Mononuclear cell (primary cell): Measurements from ENCODE around the gene PSMA7. TPM values are rescaled to one million over a fixed set of nuclear protein-coding genes. Genes with fewer than 3 reads are reported as not detected.
"Not testable (repeated sequence)": the region's sequence is repeated elsewhere in the genome, so short reads cannot be mapped to it uniquely, and the experiment has no call there.

Source experiments
- H3K27me3 ChIP-seq: 2 replicates; pipeline ENCODE4 v1.6.0; 2011; ENCODE audit warnings: low read length, control low read depth; ENCODE audit not compliant: insufficient read depth
- H3K4me1 ChIP-seq: 2 replicates; pipeline ENCODE4 v1.5.1; 2011; ENCODE audit warnings: mild to moderate bottlenecking, low read length, control low read depth; ENCODE audit not compliant: insufficient read depth
- H3K4me3 ChIP-seq: 2 replicates; pipeline ENCODE4 v1.5.1; 2011; ENCODE audit warnings: mild to moderate bottlenecking, low read length, moderate library complexity
- H3K9me3 ChIP-seq: 2 replicates; pipeline ENCODE4 v1.5.1; 2011; ENCODE audit warnings: low read depth, mild to moderate bottlenecking, control low read depth, low read length
- total RNA-seq: library from RNA; depleted of rRNA; stranded (reverse); fragments of >200 nt; gene quantifications from one replicate; pipeline ENCODE4 v1.2.3, GENCODE V29; 2012

The PSMA7 gene
- total RNA-seq, 1 donor = 118 TPM

DNA sequence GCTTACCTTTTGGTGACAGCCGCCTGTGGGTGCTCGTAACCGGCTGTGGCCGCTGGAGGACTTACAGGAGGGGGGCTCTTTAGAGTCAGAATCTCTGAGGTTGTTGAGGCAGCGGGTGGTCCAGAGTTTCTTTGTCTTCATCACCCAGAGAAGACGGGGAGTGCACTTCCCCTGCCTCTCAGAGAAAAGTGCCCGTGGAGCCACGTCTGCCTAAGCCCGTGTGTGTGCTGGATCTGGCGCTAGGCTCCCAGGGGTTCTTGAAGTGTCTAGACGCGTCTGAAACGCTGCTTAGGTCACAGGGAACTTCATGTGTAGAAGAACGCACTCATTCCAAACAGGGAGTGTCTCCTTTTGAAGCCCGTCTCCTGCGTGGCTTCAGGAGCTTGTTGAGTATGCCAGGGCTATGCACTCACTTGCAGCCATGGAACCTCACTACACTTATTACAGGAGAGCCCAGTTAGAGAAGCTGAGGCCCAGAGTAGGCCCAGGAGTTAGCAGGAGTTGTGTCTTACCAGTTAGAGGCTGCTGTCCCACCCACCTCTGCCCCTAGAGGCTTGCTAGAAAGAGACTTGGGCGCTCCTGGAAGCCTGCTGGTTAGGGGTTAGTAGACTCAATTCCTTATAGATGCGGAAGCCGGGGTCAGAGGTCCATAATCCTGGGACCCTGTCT, 19.6 kb downstream of the PSMA7 start:
- peaks cover 22% of the 10 kb centered on the region for H3K4me1 ChIP-seq
- H3K4me3 ChIP-seq = peak overlapping the region; percentile 73
- H3K9me3 ChIP-seq = no peaks in the 10 kb centered on the region
- no peaks in the 10 kb centered on the region for H3K27me3 ChIP-seq

DNA sequence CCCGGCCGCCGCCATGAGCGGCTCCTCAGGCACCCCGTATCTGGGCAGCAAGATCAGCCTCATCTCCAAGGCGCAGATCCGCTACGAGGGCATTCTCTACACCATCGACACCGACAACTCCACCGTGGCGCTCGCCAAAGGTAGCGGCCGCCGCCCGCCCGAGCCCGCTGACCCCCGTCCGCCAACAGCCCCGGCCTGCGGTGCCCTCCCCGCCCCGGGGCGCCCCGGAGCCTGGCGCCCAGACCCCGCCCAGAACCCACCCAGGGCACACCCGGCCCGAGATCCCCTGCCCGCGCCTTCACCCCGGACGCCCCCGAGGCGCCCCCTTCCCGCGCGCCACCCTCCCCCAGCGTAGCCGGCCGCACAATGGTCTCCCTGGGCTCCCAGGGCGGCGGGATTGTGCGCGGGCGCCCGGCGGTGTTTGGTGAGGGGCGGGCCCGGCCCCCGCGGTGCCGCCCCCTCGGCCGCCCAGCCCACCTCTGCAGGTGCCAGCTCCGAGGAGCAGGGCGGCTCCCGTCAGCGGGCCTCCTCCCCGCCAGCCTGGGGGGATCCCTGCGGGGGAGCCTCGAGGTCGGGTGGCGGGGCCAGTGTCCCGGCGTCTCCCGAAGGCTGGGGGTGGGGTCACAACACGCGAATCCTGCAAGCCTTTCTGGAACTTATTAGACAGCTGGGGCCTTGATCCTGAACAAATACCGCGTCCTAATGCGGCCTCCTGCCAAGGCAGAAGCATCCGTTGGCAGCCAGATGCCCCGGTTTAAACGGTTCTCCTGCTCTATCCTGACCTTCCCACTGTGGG, 20.3 kb downstream of the PSMA7 start:
- H3K4me3 ChIP-seq = peak overlapping the region; percentile 73

DNA sequence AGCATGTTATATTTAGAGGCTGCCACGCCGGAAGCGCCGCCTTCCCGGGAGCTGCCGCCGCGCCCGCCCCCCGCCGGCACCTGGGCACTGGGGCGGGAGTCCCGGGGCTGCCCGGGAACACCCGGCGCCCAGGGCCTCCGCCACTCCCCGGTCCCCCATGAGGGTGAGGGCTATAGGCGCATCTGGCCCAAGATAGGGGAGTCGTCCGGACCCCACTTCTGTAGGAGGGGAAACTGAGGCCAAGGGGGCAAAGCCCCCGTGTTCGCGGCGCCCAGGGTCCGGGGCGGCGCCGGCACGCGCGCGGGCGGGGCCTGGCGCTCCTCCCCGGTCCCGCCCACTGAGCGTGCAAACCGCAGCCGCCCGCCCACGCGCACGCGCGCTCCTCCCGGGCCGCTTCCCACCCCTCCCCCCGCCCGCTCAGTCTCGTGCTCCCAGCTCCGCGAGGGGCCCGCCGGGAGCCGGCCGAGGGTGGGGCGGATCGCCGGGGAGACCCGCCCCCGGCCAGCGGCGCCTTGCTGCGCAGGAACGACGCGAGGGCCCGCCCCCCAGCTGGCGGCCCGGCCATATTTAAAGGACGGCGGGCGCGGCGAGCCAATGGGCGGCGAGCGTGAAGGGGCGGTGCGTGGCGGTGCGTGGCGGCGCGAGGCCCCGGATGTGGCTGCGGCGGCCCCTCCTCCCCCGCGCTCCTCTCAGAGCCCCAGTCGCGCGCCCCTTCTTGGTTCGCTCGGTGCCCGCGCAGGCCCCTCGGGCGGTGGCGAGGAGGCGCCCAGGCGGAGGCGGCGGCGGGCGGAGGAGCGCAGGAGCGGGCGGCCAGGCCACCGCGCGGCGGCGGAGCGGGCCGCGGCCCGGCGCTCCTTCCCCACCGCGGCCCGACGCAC, 21.2 kb downstream of the PSMA7 start, which contains the start of gene LSM14B:
Gene LSM14B (plus strand): TSS at position 700 of the 878 bp plus-strand sequence. CDS start 192 bp downstream, outside the sequence.
- peak within 1 kb of the TSS; percentile 73 for H3K4me3 ChIP-seq
- H3K9me3 ChIP-seq = no peaks in the 10 kb centered on the region
- H3K27me3 ChIP-seq = no peaks in the 10 kb centered on the region
- peaks cover 33% of the 10 kb centered on the region for H3K4me1 ChIP-seq

More for the DNA sequence above, 20.3 kb downstream of the PSMA7 start:
- Histone ChIP-seq H3K9me3 (no peaks in the 10 kb centered on the region), H3K4me1 (peaks cover 28% of the 10 kb centered on the region), H3K27me3 (no peaks in the 10 kb centered on the region)

GRCh38 chr20:62120990-62121775, 22.0 kb downstream of the PSMA7 start:
- H3K9me3 ChIP-seq = no peaks in the 10 kb centered on the region
- peaks cover 38% of the 10 kb centered on the region for H3K4me1 ChIP-seq
- H3K4me3 ChIP-seq = peak overlapping the region; percentile 73
- H3K27me3 ChIP-seq = no peaks in the 10 kb centered on the region

- H3K4me1 ChIP-seq = peaks cover 38% of the 10 kb centered on the region
- no peak overlapping the region for H3K4me3 ChIP-seq
- no peaks in the 10 kb centered on the region for H3K27me3 ChIP-seq
- no peaks in the 10 kb centered on the region for H3K9me3 ChIP-seq
Measured at GRCh38 chr20:62120365-62120762, 22.8 kb downstream of the PSMA7 start.

DNA sequence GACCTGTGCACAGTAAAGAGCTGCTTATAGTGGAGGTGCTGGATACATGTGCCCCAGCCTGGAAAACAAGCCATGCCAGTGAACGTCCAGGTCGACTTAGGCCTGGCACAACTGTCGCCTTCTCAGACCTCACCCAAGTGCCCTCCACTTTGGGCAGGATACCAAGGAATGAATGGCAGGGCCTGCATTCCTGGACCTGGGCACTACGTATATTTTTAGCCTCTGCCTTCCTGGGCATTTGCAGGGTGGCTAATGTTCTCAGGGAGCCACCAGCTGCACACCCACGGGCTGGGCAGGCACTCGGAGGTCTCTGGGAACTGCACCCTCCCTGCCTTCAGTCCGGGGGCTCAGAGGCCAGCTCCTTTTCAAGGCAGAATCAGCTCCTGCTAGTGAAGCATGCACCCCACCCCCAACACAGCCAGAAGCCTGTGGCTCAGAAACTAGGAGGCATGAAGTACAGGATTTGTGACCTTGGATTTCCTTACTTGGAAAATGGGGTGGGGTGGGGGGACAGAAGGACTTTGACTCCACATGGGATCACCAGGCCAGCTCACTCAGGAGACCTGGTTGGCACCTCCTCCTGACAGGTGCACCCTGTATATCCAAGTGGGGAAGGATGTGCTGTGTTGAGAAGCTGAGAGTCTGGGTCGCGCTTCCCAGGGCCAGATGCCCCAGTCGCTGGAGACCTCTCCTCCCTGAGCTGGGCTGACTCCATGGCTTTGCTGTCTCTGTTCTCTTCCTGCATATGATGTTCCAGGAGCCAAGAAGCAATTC, 23.4 kb downstream of the PSMA7 start:
- H3K9me3 ChIP-seq = no peaks in the 10 kb centered on the region
- no peak overlapping the region for H3K4me3 ChIP-seq
- peaks cover 38% of the 10 kb centered on the region for H3K4me1 ChIP-seq

GRCh38 chr20:62119115-62119514, 24.1 kb downstream of the PSMA7 start:
- Histone ChIP-seq H3K9me3 (no peaks in the 10 kb centered on the region), H3K4me1 (peaks cover 35% of the 10 kb centered on the region)

More for the DNA sequence above, 23.4 kb downstream of the PSMA7 start:
- H3K27me3 ChIP-seq = no peaks in the 10 kb centered on the region

GRCh38 chr20:62118113-62119043, 24.8 kb downstream of the PSMA7 start:
- Histone ChIP-seq H3K4me1 (peaks cover 27% of the 10 kb centered on the region), H3K4me3 (no peak overlapping the region), H3K27me3 (no peaks in the 10 kb centered on the region), H3K9me3 (no peaks in the 10 kb centered on the region)

More at GRCh38 chr20:62119115-62119514, 24.1 kb downstream of the PSMA7 start:
- Histone ChIP-seq H3K27me3 (no peaks in the 10 kb centered on the region), H3K4me3 (no peak overlapping the region)

GRCh38 chr20:62117658-62118057, 25.5 kb downstream of the PSMA7 start:
- H3K9me3 ChIP-seq = no peaks in the 10 kb centered on the region
- peaks cover 22% of the 10 kb centered on the region for H3K4me1 ChIP-seq
- no peaks in the 10 kb centered on the region for H3K27me3 ChIP-seq
- H3K4me3 ChIP-seq = no peak overlapping the region

GRCh38 chr20:62117362-62117646, 25.9 kb downstream of the PSMA7 start:
- Histone ChIP-seq H3K4me1 (peaks cover 22% of the 10 kb centered on the region), H3K9me3 (no peaks in the 10 kb centered on the region), H3K27me3 (no peaks in the 10 kb centered on the region), H3K4me3 (no peak overlapping the region)

GRCh38 chr20:62116558-62117361, 26.4 kb downstream of the PSMA7 start:
- peaks cover 22% of the 10 kb centered on the region for H3K4me1 ChIP-seq
- H3K9me3 ChIP-seq = no peaks in the 10 kb centered on the region
- H3K27me3 ChIP-seq = no peaks in the 10 kb centered on the region
- no peak overlapping the region for H3K4me3 ChIP-seq

DNA sequence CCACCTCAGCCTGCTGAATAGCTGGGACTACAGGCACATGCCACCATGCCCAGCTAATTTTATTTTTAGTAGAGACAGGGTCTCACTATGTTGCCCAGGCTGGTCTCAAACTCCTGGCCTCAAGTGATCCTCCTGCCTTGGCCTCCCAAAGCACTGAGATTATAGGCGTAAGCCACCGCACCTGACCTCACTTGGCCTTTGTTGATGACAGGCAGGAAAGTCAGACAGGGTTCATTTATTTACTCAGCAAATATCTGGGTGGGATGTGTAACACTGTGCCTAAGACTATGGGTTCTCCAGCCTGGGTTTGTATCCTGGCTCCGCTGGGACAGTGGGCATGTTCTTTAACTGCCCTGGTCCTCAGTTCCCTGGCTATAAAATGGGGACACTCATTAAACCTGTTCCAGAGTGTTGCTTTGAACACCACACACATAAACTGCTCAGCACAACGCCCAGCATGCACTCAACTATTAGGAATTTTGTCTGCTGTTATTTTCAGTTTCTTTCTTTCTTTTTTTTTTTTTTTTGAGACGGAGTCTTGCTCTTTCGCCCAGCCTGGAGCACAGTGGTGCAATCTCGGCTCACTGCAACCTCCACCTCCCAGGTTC, 27.3 kb downstream of the PSMA7 start:
- not testable (repeated sequence) for H3K27me3 ChIP-seq, H3K9me3 ChIP-seq, H3K4me3 ChIP-seq
- H3K4me1 ChIP-seq = peaks cover 18% of the 10 kb centered on the region
